H1 (cell line): ENCODE results near the gene FHL1. TPM values are rescaled to one million over a fixed set of nuclear protein-coding genes. Genes with fewer than 3 reads are reported as not detected.

Experiments
- CTCF ChIA-PET: fragments of 300-600 bp; sonication (Branson Sonifier 250); formaldehyde crosslinking; loops from one replicate; lab custom pipeline; 2021; ENCODE audit not compliant: partially characterized antibody; lab: Charles Lee
- POLR2A ChIA-PET: fragments of 300-600 bp; sonication (Branson Sonifier 250); formaldehyde crosslinking; loops from one replicate; lab custom pipeline; 2021; ENCODE audit warnings: inconsistent platforms; ENCODE audit not compliant: partially characterized antibody; lab: Charles Lee
- DNase-seq, 2 experiments: peaks; one replicate each; pipeline versions ENCODE4 v3.0.0 to v3.0.0-alpha.2; 2010 to 2022; ENCODE audit warnings: low spot score in 2 of 2, low read depth in 1 of 2, mixed read lengths in 1 of 2
- FAIRE-seq: peaks from 2 replicates; lab custom pipeline; 2011; peaks lifted over from hg19 to GRCh38; lab: Jason Lieb, UNC
- H2AFZ ChIP-seq: 2 replicates; pipeline ENCODE4 v1.8.1; 2012; ENCODE audit warnings: low read length, inconsistent platforms
- H2AK5ac ChIP-seq: 2 replicates; pipeline ENCODE4 v1.6.1; 2013; ENCODE audit warnings: low read depth, low read length
- H2BK120ac ChIP-seq: replicated peaks from 2 replicates; pipeline ENCODE3; 2013; ENCODE audit warnings: low read depth, low read length, inconsistent platforms
- H2BK12ac ChIP-seq: 2 replicates; pipeline ENCODE4 v1.6.1; 2013; ENCODE audit warnings: low read depth, low read length
- H2BK15ac ChIP-seq: 2 replicates; pipeline ENCODE4 v1.6.1; 2013; ENCODE audit warnings: low read length
- H2BK20ac ChIP-seq: 2 replicates; pipeline ENCODE4 v1.6.1; 2013; ENCODE audit warnings: low read length
- H2BK5ac ChIP-seq: 2 replicates; pipeline ENCODE4 v1.6.1; 2013; ENCODE audit warnings: low read depth, low read length
- H3K14ac ChIP-seq: 2 replicates; pipeline ENCODE4 v1.6.1; 2013; ENCODE audit warnings: inconsistent platforms; ENCODE audit not compliant: insufficient read length
- H3K18ac ChIP-seq: 2 replicates; pipeline ENCODE4 v1.6.1; 2013; ENCODE audit warnings: low read length; ENCODE audit errors: extremely low read depth
- H3K23ac ChIP-seq: 2 replicates; pipeline ENCODE4 v1.6.1; 2013; ENCODE audit warnings: inconsistent platforms; ENCODE audit not compliant: insufficient read length
- H3K23me2 ChIP-seq: 2 replicates; pipeline ENCODE4 v1.6.1; 2013; ENCODE audit warnings: low read depth, low read length
- H3K27ac ChIP-seq: 2 replicates; pipeline ENCODE4 v1.6.1; 2011; ENCODE audit warnings: low read depth, low read length, inconsistent platforms
- H3K27me3 ChIP-seq, 4 experiments: replicated peaks in 1 of 4; 1 replicate in 1 of 4; 2 replicates in 3 of 4; pipeline versions ENCODE4 v1.6.1 to v1.8.1; 2011 to 2013; ENCODE audit warnings: low read length in 3 of 4, mild to moderate bottlenecking in 3 of 4, inconsistent platforms in 2 of 4, mixed read lengths in 2 of 4, moderate library complexity in 1 of 4; ENCODE audit not compliant: control insufficient read depth in 3 of 4, insufficient read depth in 3 of 4; ENCODE audit errors: extremely low read depth in 1 of 4
- H3K36me3 ChIP-seq, 4 experiments: 2 replicates each; pipeline versions ENCODE4 v1.6.1 to v1.8.1; 2011 to 2013; ENCODE audit warnings: mild to moderate bottlenecking in 4 of 4, low read length in 3 of 4, moderate library complexity in 2 of 4, control low read depth in 1 of 4, inconsistent platforms in 1 of 4; ENCODE audit not compliant: insufficient read depth in 4 of 4, control insufficient read depth in 2 of 4
- H3K4ac ChIP-seq: replicated peaks from 2 replicates; pipeline ENCODE3; 2013; ENCODE audit warnings: low read length, low read depth, mixed read lengths, inconsistent platforms; ENCODE audit not compliant: insufficient read length
- H3K4me1 ChIP-seq, 4 experiments: replicated peaks in 1 of 4; 1 replicate in 1 of 4; 2 replicates in 3 of 4; pipeline versions ENCODE4 v1.6.1 to v1.8.1; 2011 to 2013; ENCODE audit warnings: low read length in 3 of 4, inconsistent platforms in 2 of 4, mixed read lengths in 1 of 4; ENCODE audit not compliant: insufficient read depth in 4 of 4, control insufficient read depth in 3 of 4
- H3K4me2 ChIP-seq, 2 experiments: 2 replicates each; pipeline versions ENCODE4 v1.6.1 to v1.8.1; 2011 to 2013; ENCODE audit warnings: low read depth in 2 of 2, low read length in 2 of 2, control low read depth in 1 of 2, inconsistent platforms in 1 of 2, mild to moderate bottlenecking in 1 of 2; ENCODE audit not compliant: insufficient read depth in 1 of 2
- H3K4me3 ChIP-seq, 4 experiments: fragments of 200-600, 300-600 bp in 1 of 4; sonication (generic), shearing (Covaris generic), sonication (Bioruptor Twin) in 1 of 4; 2 replicates each; pipeline versions ENCODE4 v1.5.1 to v1.8.1; 2011 to 2016; ENCODE audit warnings: low read length in 4 of 4, low read depth in 3 of 4, control low read depth in 2 of 4, inconsistent platforms in 2 of 4, mild to moderate bottlenecking in 2 of 4, mixed read lengths in 1 of 4, moderate library complexity in 1 of 4; ENCODE audit not compliant: insufficient read depth in 2 of 4; ENCODE audit errors: extremely low read depth in 1 of 4
- H3K56ac ChIP-seq: replicated peaks from 2 replicates; pipeline ENCODE3; 2013; ENCODE audit warnings: low read depth, mild to moderate bottlenecking, mixed read lengths, low read length, inconsistent platforms; ENCODE audit not compliant: insufficient read length
- H3K79me1 ChIP-seq: 2 replicates; pipeline ENCODE4 v1.6.1; 2013; ENCODE audit warnings: low read depth, low read length, control low read depth
- H3K79me2 ChIP-seq, 2 experiments: 2 replicates each; pipeline versions ENCODE4 v1.6.1 to v1.8.1; 2012 to 2013; ENCODE audit warnings: low read length in 2 of 2, mild to moderate bottlenecking in 2 of 2, inconsistent platforms in 1 of 2; ENCODE audit not compliant: insufficient read depth in 2 of 2, control insufficient read depth in 1 of 2
- H3K9ac ChIP-seq, 4 experiments: replicated peaks in 1 of 4; 1 replicate in 1 of 4; 2 replicates in 3 of 4; pipeline versions ENCODE4 v1.6.1 to v1.8.1; 2011 to 2013; ENCODE audit warnings: low read depth in 3 of 4, low read length in 3 of 4, control low read depth in 2 of 4, mild to moderate bottlenecking in 2 of 4, moderate library complexity in 2 of 4, inconsistent platforms in 1 of 4; ENCODE audit errors: extremely low read depth in 1 of 4
- H3K9me3 ChIP-seq, 2 experiments: 2 replicates each; pipeline versions ENCODE4 v1.6.1 to v1.8.1; 2012 to 2013; ENCODE audit warnings: mild to moderate bottlenecking in 2 of 2, moderate library complexity in 2 of 2, control low read depth in 1 of 2, inconsistent platforms in 1 of 2, low read depth in 1 of 2, low read length in 1 of 2, mixed read lengths in 1 of 2; ENCODE audit not compliant: insufficient read depth in 2 of 2
- H4K20me1 ChIP-seq, 2 experiments: replicated peaks in 1 of 2; 2 replicates each; pipeline versions ENCODE3 to v1.8.1; 2011 to 2013; ENCODE audit warnings: inconsistent platforms in 2 of 2, low read length in 2 of 2, mild to moderate bottlenecking in 1 of 2; ENCODE audit not compliant: insufficient read depth in 2 of 2, control insufficient read depth in 1 of 2
- H4K5ac ChIP-seq: 2 replicates; pipeline ENCODE4 v1.6.1; 2013; ENCODE audit warnings: low read length, low read depth, mixed read lengths, inconsistent platforms; ENCODE audit not compliant: insufficient read length
- H4K8ac ChIP-seq: 2 replicates; pipeline ENCODE4 v1.8.0; 2013; ENCODE audit warnings: mild to moderate bottlenecking, moderate library complexity, low read length, inconsistent platforms; ENCODE audit not compliant: insufficient read depth; ENCODE audit errors: extremely low read depth
- H4K91ac ChIP-seq: replicated peaks from 2 replicates; pipeline ENCODE3; 2013; ENCODE audit warnings: low read length, mixed read lengths, inconsistent platforms; ENCODE audit not compliant: insufficient read length
- ASH2L ChIP-seq: fragments of 200-600, 300-600 bp; sonication (generic); IDR thresholded peaks from one replicate; pipeline ENCODE4 v1.7.1; 2017; ENCODE audit warnings: low read length
- GABPA ChIP-seq: IDR thresholded peaks from 2 replicates; pipeline ENCODE4 v1.6.1; 2011; ENCODE audit warnings: mild to moderate bottlenecking, low read length, moderate library complexity, borderline replicate concordance; ENCODE audit not compliant: insufficient read depth
- JUND ChIP-seq: IDR thresholded peaks from 2 replicates; pipeline ENCODE4 v1.6.1; 2011; ENCODE audit warnings: mild to moderate bottlenecking, improper control_type of control experiment, low read length
- KDM4A ChIP-seq: IDR thresholded peaks from one replicate; pipeline ENCODE4 v1.7.1; 2012; ENCODE audit warnings: low read depth, mild to moderate bottlenecking, moderate library complexity, low read length, inconsistent platforms; ENCODE audit not compliant: severe bottlenecking
- MAFK ChIP-seq: IDR thresholded peaks from 2 replicates; pipeline ENCODE4 v1.6.1; 2012; ENCODE audit warnings: low read depth, mild to moderate bottlenecking, improper control_type of control experiment, low read length
- SIN3A ChIP-seq, 2 experiments: IDR thresholded peaks in 1 of 2; conservative IDR thresholded peaks in 1 of 2; 2 replicates each; pipeline ENCODE4 v1.6.1; 2011 to 2012; ENCODE audit warnings: low read length in 2 of 2, improper control_type of control experiment in 1 of 2, low read depth in 1 of 2, mild to moderate bottlenecking in 1 of 2
- SIRT6 ChIP-seq: IDR thresholded peaks from one replicate; pipeline ENCODE4 v1.7.1; 2012; ENCODE audit warnings: low read length, inconsistent platforms
- TAF7 ChIP-seq: optimal IDR thresholded peaks from 2 replicates; pipeline ENCODE3; 2011; ENCODE audit warnings: low read depth, mild to moderate bottlenecking, inconsistent platforms, low read length, moderate library complexity, borderline replicate concordance
- TCF12 ChIP-seq: IDR thresholded peaks from 2 replicates; pipeline ENCODE4 v1.6.1; 2011; ENCODE audit warnings: low read depth, mild to moderate bottlenecking, low read length
- ZNF274 ChIP-seq: IDR thresholded peaks from 2 replicates; pipeline ENCODE4 v1.7.0; 2012; ENCODE audit warnings: low read length, borderline replicate concordance; ENCODE audit errors: extremely low read depth
- WGBS, 2 experiments: shearing (Covaris generic) in 1 of 2; methylation state at CpG; one replicate each; pipeline versions ENCODE4 v1.1.6 to v1.1.7; 2013 to 2015; ENCODE audit warnings: low lambda C conversion rate in 2 of 2, mixed read lengths in 2 of 2, inconsistent platforms in 1 of 2, low coverage in 1 of 2, missing lambda C conversion rate in 1 of 2; ENCODE audit not compliant: insufficient replicate concordance in 2 of 2, insufficient coverage in 1 of 2, insufficient read length in 1 of 2; ENCODE audit errors: extremely low coverage in 1 of 2, missing lambda C conversion rate in 1 of 2; 5-methylcytosine and 5-hydroxymethylcytosine counted together
- polyA plus RNA-seq, 7 experiments: library from polyadenylated mRNA; depleted of rRNA in 3 of 7; stranded (reverse) in 5 of 7; unstranded in 2 of 7; fragments of >200 nt in 5 of 7; fragments of 200-250 nt in 2 of 7; gene quantifications; 1 replicate in 5 of 7; 2 replicates in 1 of 7; 4 replicates in 1 of 7; pipeline versions ENCODE4 v1.2.1 to v1.2.3, GENCODE V29; 2011 to 2013; ENCODE audit warnings: missing spikeins in 2 of 7, mixed read lengths in 2 of 7
- total RNA-seq: library from RNA; stranded (reverse); fragmentation: NEBNext Ultra II Directional; extraction: Animal tissue kit (Norgen Biotek cat#: 25700); gene quantifications from 2 replicates; pipeline ENCODE4 v1.2.1, GENCODE V29; 2021

FHL1 gene
- total and polyA plus RNA-seq, 2 of the 8 experiments (the other 6 are each of a cell fraction or from before 2014, with no cell fraction given), result 45.0 to 56.5 TPM

DNA sequence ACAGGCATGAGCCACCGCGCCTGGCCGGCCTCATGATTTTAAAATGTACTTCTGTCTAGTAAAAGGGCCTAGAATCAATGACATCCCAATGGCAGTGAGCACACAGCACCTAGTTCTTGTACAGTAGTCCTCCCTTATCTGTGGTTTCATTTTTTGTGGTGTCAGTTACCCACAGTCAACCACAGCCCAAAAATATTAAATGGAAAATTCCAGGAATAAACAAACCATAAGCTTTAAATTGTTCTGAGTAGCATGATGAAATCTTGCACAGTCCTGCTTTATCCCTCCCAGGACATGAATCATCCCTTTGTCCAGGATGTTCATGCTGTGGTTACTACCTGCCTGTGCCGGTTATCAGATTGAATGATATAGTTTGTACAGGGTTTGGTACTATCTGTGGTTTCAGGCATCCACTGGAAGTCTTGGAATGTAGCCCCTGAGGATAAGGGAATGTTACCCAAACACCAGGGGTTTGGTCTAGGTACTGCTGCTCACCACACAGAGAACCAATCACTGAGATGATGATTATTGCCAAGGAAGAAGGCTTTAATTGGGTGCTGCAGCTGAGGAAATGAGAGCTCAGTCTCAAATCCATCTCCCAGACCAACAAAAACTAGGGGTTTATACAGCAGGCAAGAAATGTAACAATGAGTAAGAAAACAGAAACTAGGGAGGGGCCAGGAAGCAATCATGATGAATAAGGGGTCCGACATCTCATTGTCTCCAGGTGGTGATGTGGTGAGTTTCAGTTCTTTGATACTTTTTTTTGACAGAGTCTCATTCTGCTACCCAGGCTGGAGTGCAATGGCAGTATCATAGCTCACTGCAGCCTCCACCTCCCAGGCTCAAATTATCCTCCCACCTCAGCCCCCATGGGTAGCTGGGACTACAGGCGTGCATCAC, 16.2 kb upstream of the FHL1 start:
- CTCF ChIA-PET, result no interaction called here
- Histone ChIP-seq H4K8ac (no peak overlapping the region), H3K4me2 (no peak overlapping the region)
- TF ChIP-seq TAF7, result no peak
- no peak for TF ChIP-seq JUND
- no peak for TF ChIP-seq SIRT6
- TF ChIP-seq ASH2L, result no peak
- TF ChIP-seq ZNF274, result no peak
- no peak for TF ChIP-seq GABPA
- TF ChIP-seq KDM4A, result no peak
- TF ChIP-seq MAFK, result no peak
- no peak for TF ChIP-seq SIN3A (conservative IDR thresholded peaks at IDR 0.05 in 1 of 2, IDR thresholded peaks at IDR 0.05 in 1 of 2; ENCODE audit: low read depth in 1 of 2, low read length in 2 of 2)
- TF ChIP-seq TCF12, result no peak

More for the DNA sequence above, 16.2 kb upstream of the FHL1 start:
- H3K79me2 ChIP-seq, result no peaks in the 10 kb centered on the region
- H3K23me2 ChIP-seq, result no peaks in the 10 kb centered on the region
- no peak overlapping the region for H3K4me3 ChIP-seq
- DNase-seq, result no peak
- no peak overlapping the region for H3K27ac ChIP-seq
- H2BK12ac ChIP-seq, result no peak overlapping the region
- POLR2A ChIA-PET, result no interaction called here
- no peak overlapping the region for H2BK5ac ChIP-seq
- H2AK5ac ChIP-seq, result no peak overlapping the region
- no peaks in the 10 kb centered on the region for H3K79me1 ChIP-seq
- H3K4ac ChIP-seq, result no peak overlapping the region
- no peak overlapping the region for H2AFZ ChIP-seq
- no peaks in the 10 kb centered on the region for H3K4me1 ChIP-seq
- 68% methylated on average over 6 of the region's 6 CpGs; no CpG with 5 or more reads in 1 of the 2 experiments for WGBS, 2 experiments
- H2BK20ac ChIP-seq, result no peak overlapping the region
- no peak overlapping the region for H4K5ac ChIP-seq
- H3K27me3 ChIP-seq, result no peaks in the 10 kb centered on the region
- no peak overlapping the region for H2BK15ac ChIP-seq
- no peak overlapping the region for H3K14ac ChIP-seq
- H3K23ac ChIP-seq, result no peak overlapping the region
- no peak overlapping the region for H3K18ac ChIP-seq
- H3K9ac ChIP-seq, result no peak overlapping the region
- no peak for FAIRE-seq
- no peak overlapping the region for H4K91ac ChIP-seq
- H3K56ac ChIP-seq, result no peak overlapping the region
- H3K9me3 ChIP-seq, result no peaks in the 10 kb centered on the region
- H4K20me1 ChIP-seq, result no peaks in the 10 kb centered on the region
- no peaks in the 10 kb centered on the region for H3K36me3 ChIP-seq
- H2BK120ac ChIP-seq, result no peak overlapping the region
